Caki2 (cell line): ENCODE results near the gene MED12L. TPM values are rescaled to one million over a fixed set of nuclear protein-coding genes. Genes with fewer than 3 reads are reported as not detected.

ENCODE experiments used
- DNase-seq: peaks from one replicate; pipeline ENCODE4 v3.0.0-alpha.2; 2015; ENCODE audit warnings: low read depth
- in situ Hi-C: cut with HindIII; loops from 2 replicates; pipeline ENCODE4 v1.10.0; 2016; ENCODE audit warnings: low sequenced_read_pairs, low pct_unique_long_range_greater_than_20kb, mixed read lengths
- total RNA-seq: library from RNA; depleted of rRNA; stranded (reverse); fragments of >200 nt; shearing (Covaris generic); gene quantifications from 2 replicates; pipeline ENCODE4 v1.2.3, GENCODE V29; 2014; ENCODE audit warnings: low replicate concordance

MED12L gene
- total RNA-seq, 1 experiment from 2014 or later: 0.24 TPM

- in situ Hi-C loops: no loop called here
- peak; percentile 21 for DNase-seq
Measured at GRCh38 chr3:151434151-151434890, 348.9 kb downstream of the MED12L start.

- in situ Hi-C loops: no loop called here
- no peak for DNase-seq
Measured at GRCh38 chr3:151436675-151437446, 351.4 kb downstream of the MED12L start.

- in situ Hi-C loops: no loop called here
- no peak for DNase-seq
Measured at GRCh38 chr3:151437906-151438305, 352.4 kb downstream of the MED12L start.

GRCh38 chr3:151439652-151440125 lies 354.2 kb downstream of the MED12L start:
- DNase-seq: peak; percentile 53
- in situ Hi-C loops: no loop called here

GRCh38 chr3:151440940-151441339 lies 355.5 kb downstream of the MED12L start:
- no peak for DNase-seq
- in situ Hi-C loops: no loop called here

GRCh38 chr3:151443583-151443982 lies 358.1 kb downstream of the MED12L start:
- in situ Hi-C loops: no loop called here
- no peak for DNase-seq

GRCh38 chr3:151445273-151446001 lies 360.0 kb downstream of the MED12L start:
- in situ Hi-C loops: no loop called here
- no peak for DNase-seq

- in situ Hi-C loops: no loop called here
- no peak for DNase-seq
Measured at GRCh38 chr3:151446002-151446340, 360.5 kb downstream of the MED12L start.

- in situ Hi-C loops: no loop called here
- no peak for DNase-seq
Measured at GRCh38 chr3:151452368-151452767, 366.9 kb downstream of the MED12L start.

GRCh38 chr3:151452841-151453240 lies 367.4 kb downstream of the MED12L start:
- in situ Hi-C loops: no loop called here
- DNase-seq: no peak

GRCh38 chr3:151456065-151456464 lies 370.6 kb downstream of the MED12L start:
- no peak for DNase-seq
- in situ Hi-C loops: no loop called here

GRCh38 chr3:151459358-151459757 lies 373.9 kb downstream of the MED12L start:
- in situ Hi-C loops: no loop called here
- no peak for DNase-seq

- DNase-seq: no peak
- in situ Hi-C loops: no loop called here
Measured at GRCh38 chr3:151460228-151460627, 374.8 kb downstream of the MED12L start.

GRCh38 chr3:151460774-151461450 lies 375.4 kb downstream of the MED12L start, which contains the start of gene IGSF10:
IGSF10 (minus strand) TSS chr3:151461061; CDS start chr3:151458709, 2,352 bp downstream.
- no peak for DNase-seq
- in situ Hi-C loops: no loop called here

- DNase-seq: no peak
- in situ Hi-C loops: no loop called here
Measured at GRCh38 chr3:151462278-151462780, 376.9 kb downstream of the MED12L start.

- in situ Hi-C loops: no loop called here
- DNase-seq: no peak
Measured at GRCh38 chr3:151462991-151463390, 377.5 kb downstream of the MED12L start.

- in situ Hi-C loops: no loop called here
- DNase-seq: no peak
Measured at GRCh38 chr3:151467069-151467468, 381.6 kb downstream of the MED12L start.

GRCh38 chr3:151468284-151468917 lies 382.9 kb downstream of the MED12L start:
- peak; percentile 16 for DNase-seq
- in situ Hi-C loops: no loop called here
